B cell (primary cell): Measurements from ENCODE around the gene MPC1. TPM values are rescaled to one million over a fixed set of nuclear protein-coding genes. Genes with fewer than 3 reads are reported as not detected.

ENCODE experiments used
- ATAC-seq: fragments of 200-7000 bp; cut with Tn5 transposase; one replicate; pipeline ENCODE4 v1.10.0; 2021; ENCODE audit warnings: low read depth, mild to moderate bottlenecking, moderate number of reproducible peaks, moderate library complexity
- CTCF ChIA-PET: fragments of 350-600 bp; sonication (Branson Sonifier 250); formaldehyde crosslinking; loops from one replicate; lab custom pipeline; 2021; ENCODE audit warnings: antibody characterized with exemption, inconsistent platforms; lab: Charles Lee
- POLR2A ChIA-PET: fragments of 350-600 bp; sonication (Branson Sonifier 250); formaldehyde crosslinking; loops from one replicate; lab custom pipeline; 2021; ENCODE audit warnings: antibody characterized with exemption; lab: Charles Lee
- DNase-seq: peaks from one replicate; pipeline ENCODE4 v3.0.0; 2013
- H2AFZ ChIP-seq: 2 replicates; pipeline ENCODE4 v1.6.1; 2012; ENCODE audit warnings: mild to moderate bottlenecking, low read depth, low read length; ENCODE audit not compliant: insufficient read depth, poor library complexity, severe bottlenecking
- H3K27ac ChIP-seq, 2 donors: 1 replicate in 1 of 2; 2 replicates in 1 of 2; pipeline ENCODE4 v1.5.1; 2012 to 2013; ENCODE audit warnings: low read length in 2 of 2, mild to moderate bottlenecking in 2 of 2, moderate library complexity in 1 of 2
- H3K27me3 ChIP-seq, 4 experiments: fragments of 200-600 bp in 1 of 4; sonication (generic) in 1 of 4; replicated peaks in 1 of 4; 1 replicate in 2 of 4; 2 replicates in 2 of 4; pipeline versions ENCODE4 v1.6.1 to v1.7.0; 2013 to 2016; ENCODE audit warnings: low read length in 3 of 4, mild to moderate bottlenecking in 2 of 4, mixed read lengths in 1 of 4, moderate library complexity in 1 of 4; ENCODE audit not compliant: insufficient read depth in 4 of 4, control insufficient read depth in 3 of 4; ENCODE audit errors: control extremely low read depth in 1 of 4
- H3K36me3 ChIP-seq, 2 experiments: replicated peaks in 1 of 2; 1 replicate in 1 of 2; 2 replicates in 1 of 2; pipeline versions ENCODE4 v1.6.1 to v1.7.1; 2013; ENCODE audit warnings: low read length in 1 of 2; ENCODE audit not compliant: insufficient read depth in 2 of 2, control insufficient read depth in 1 of 2; ENCODE audit errors: control extremely low read depth in 1 of 2, extremely low read depth in 1 of 2
- H3K4me1 ChIP-seq, 2 donors: fragments of 200-600 bp in 1 of 2; sonication (generic) in 1 of 2; 1 replicate in 1 of 2; 2 replicates in 1 of 2; pipeline versions ENCODE4 v1.5.1 to v1.6.1; 2013 to 2017; ENCODE audit warnings: low read length in 2 of 2; ENCODE audit not compliant: control insufficient read depth in 2 of 2, insufficient read depth in 2 of 2
- H3K4me2 ChIP-seq: replicated peaks from 2 replicates; pipeline ENCODE3; 2012; ENCODE audit warnings: mild to moderate bottlenecking, low read depth, low read length; ENCODE audit not compliant: poor library complexity, severe bottlenecking
- H3K4me3 ChIP-seq, 5 experiments: fragments of 200-600 bp in 1 of 5; sonication (generic) in 1 of 5; 1 replicate in 3 of 5; 2 replicates in 2 of 5; pipeline versions ENCODE4 v1.5.1 to v1.7.0; 2011 to 2016; ENCODE audit warnings: low read length in 4 of 5, mild to moderate bottlenecking in 4 of 5, low read depth in 2 of 5, control low read depth in 1 of 5, moderate library complexity in 1 of 5; ENCODE audit not compliant: insufficient read depth in 1 of 5; ENCODE audit errors: control extremely low read depth in 1 of 5, extremely low read depth in 1 of 5
- H3K79me2 ChIP-seq: fragments of 200-600 bp; sonication (generic); one replicate; pipeline ENCODE4 v1.6.0; 2016; ENCODE audit warnings: low read length; ENCODE audit not compliant: control insufficient read depth, insufficient read depth
- H3K9ac ChIP-seq: fragments of 200-600 bp; sonication (generic); 2 replicates; pipeline ENCODE4 v1.6.1; 2017; ENCODE audit warnings: mild to moderate bottlenecking, low read length, moderate library complexity
- H3K9me3 ChIP-seq, 3 donors: one replicate each; pipeline versions ENCODE4 v1.6.1 to v1.7.1; 2013; ENCODE audit warnings: low read length in 2 of 3; ENCODE audit not compliant: control insufficient read depth in 2 of 3, insufficient read depth in 1 of 3; ENCODE audit errors: control extremely low read depth in 1 of 3
- H4K20me1 ChIP-seq: 2 replicates; pipeline ENCODE4 v1.6.0; 2012; ENCODE audit warnings: mild to moderate bottlenecking, low read length; ENCODE audit not compliant: insufficient read depth, control insufficient read depth, poor library complexity, severe bottlenecking
- H3K27ac Mint-ChIP-seq: one replicate; pipeline ENCODE4 v1.8.0; 2021; ENCODE audit warnings: mixed read lengths
- H3K27me3 Mint-ChIP-seq: one replicate; pipeline ENCODE4 v1.8.0; 2021; ENCODE audit warnings: mixed read lengths
- H3K4me1 Mint-ChIP-seq: one replicate; pipeline ENCODE4 v1.8.0; 2021; ENCODE audit warnings: mixed read lengths
- H3K4me3 Mint-ChIP-seq: one replicate; pipeline ENCODE4 v1.8.0; 2021; ENCODE audit warnings: mixed read lengths
- H3K9me3 Mint-ChIP-seq: one replicate; pipeline ENCODE4 v1.8.0; 2022; ENCODE audit warnings: mixed read lengths; ENCODE audit not compliant: insufficient read depth
- EZH2 ChIP-seq: IDR thresholded peaks from 2 replicates; pipeline ENCODE4 v1.6.1; 2012; ENCODE audit warnings: borderline replicate concordance, low read depth, mild to moderate bottlenecking, moderate library complexity, low read length; ENCODE audit not compliant: insufficient read depth, poor library complexity, severe bottlenecking
- WGBS: methylation state at CpG from one replicate; pipeline ENCODE4 v1.1.5; 2013; ENCODE audit warnings: missing lambda C conversion rate; ENCODE audit not compliant: insufficient coverage; 5-methylcytosine and 5-hydroxymethylcytosine counted together
- intact Hi-C: fragments of 100-400 bp; cut with micrococcal nuclease; formaldehyde crosslinking; loops from one replicate; pipeline ENCODE4 v1.10.0; 2022
- polyA plus RNA-seq: library from polyadenylated mRNA; depleted of rRNA; stranded (reverse); fragments of >200 nt; gene quantifications from 2 replicates; pipeline ENCODE4 v1.2.3, GENCODE V29; 2012
- total RNA-seq, 2 donors: library from RNA; stranded (reverse); fragments of 120-200 nt in 1 of 2; gene quantifications; 1 replicate in 1 of 2; 2 replicates in 1 of 2; pipeline versions ENCODE4 v1.2.3 to v1.2.4, GENCODE V29; 2013 to 2022
- TF ChIP-seq, protein P1 (sequence below): fragments of 200-600 bp; IDR thresholded peaks from one replicate; pipeline ENCODE4 v1.8.0; 2022; ENCODE audit warnings: antibody characterized with exemption, mild to moderate bottlenecking

Gene MPC1
- total and polyA plus RNA-seq, 2 donors (not counting 1 experiment from before 2014, with no cell fraction given), result 19.8 to 23.9 TPM

DNA sequence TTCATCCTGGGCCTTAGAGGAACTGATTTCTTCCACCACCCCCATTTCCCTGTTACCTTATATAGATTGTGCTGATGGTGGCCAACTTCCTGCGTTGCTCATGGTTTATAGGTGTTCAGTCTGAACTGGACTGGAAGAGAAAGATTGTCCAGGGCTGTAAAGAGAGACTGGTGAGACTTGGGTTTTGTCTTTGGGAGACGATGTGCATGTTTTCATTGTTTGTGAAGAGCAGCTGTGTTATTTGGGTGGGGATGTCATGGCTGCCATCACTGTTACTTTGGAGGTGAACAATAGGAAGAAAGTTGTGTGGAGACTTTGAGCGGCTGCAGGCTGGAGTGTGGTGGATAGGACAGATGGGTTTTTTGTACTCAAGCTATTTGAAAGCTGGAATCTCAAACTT, 15.6 kb upstream of the MPC1 start:
- Histone ChIP-seq H2AFZ (no peak overlapping the region), H3K9me3 (peaks cover 0 to 7% (median 0%) of the 10 kb centered on the region in 3 donors), H3K4me3 (no peak overlapping the region), H3K9ac (no peak overlapping the region), H3K27ac (no peak overlapping the region), H3K36me3 (no peaks in the 10 kb centered on the region), H3K27me3 (peaks cover 0 to 9% (median 0%) of the 10 kb centered on the region in 4 experiments), H3K4me1 (no peaks in the 10 kb centered on the region), H3K4me2 (no peak overlapping the region), H4K20me1 (no peaks in the 10 kb centered on the region), H3K79me2 (no peaks in the 10 kb centered on the region)
- TF ChIP-seq, protein P1, sequence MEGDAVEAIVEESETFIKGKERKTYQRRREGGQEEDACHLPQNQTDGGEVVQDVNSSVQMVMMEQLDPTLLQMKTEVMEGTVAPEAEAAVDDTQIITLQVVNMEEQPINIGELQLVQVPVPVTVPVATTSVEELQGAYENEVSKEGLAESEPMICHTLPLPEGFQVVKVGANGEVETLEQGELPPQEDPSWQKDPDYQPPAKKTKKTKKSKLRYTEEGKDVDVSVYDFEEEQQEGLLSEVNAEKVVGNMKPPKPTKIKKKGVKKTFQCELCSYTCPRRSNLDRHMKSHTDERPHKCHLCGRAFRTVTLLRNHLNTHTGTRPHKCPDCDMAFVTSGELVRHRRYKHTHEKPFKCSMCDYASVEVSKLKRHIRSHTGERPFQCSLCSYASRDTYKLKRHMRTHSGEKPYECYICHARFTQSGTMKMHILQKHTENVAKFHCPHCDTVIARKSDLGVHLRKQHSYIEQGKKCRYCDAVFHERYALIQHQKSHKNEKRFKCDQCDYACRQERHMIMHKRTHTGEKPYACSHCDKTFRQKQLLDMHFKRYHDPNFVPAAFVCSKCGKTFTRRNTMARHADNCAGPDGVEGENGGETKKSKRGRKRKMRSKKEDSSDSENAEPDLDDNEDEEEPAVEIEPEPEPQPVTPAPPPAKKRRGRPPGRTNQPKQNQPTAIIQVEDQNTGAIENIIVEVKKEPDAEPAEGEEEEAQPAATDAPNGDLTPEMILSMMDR, result no peak
- no peak for TF ChIP-seq EZH2
- Mint-ChIP-seq H3K4me1 (no peaks in the 10 kb centered on the region), H3K4me3 (no peak overlapping the region), H3K9me3 (no peaks in the 10 kb centered on the region), H3K27ac (no peak overlapping the region), H3K27me3 (peaks cover 20% of the 10 kb centered on the region)
- ATAC-seq (no peak), DNase-seq (no peak)
- CTCF ChIA-PET, result interaction anchor here (1.0 to 11.7 kb wide), 11 partner anchors 9 to 128 kb away, joined by 3 to 266 read pairs (median 10); partner anchors contain the start of gene PRR18
- intact Hi-C loops, result no loop called here
- POLR2A ChIA-PET, result interaction anchor here (0.6 kb wide), 1 partner anchor 566 kb away, joined by 5 read pairs; no protein-coding TSS in a partner anchor
- WGBS, result 100% methylated on average over 2 of the region's 3 CpGs

DNA sequence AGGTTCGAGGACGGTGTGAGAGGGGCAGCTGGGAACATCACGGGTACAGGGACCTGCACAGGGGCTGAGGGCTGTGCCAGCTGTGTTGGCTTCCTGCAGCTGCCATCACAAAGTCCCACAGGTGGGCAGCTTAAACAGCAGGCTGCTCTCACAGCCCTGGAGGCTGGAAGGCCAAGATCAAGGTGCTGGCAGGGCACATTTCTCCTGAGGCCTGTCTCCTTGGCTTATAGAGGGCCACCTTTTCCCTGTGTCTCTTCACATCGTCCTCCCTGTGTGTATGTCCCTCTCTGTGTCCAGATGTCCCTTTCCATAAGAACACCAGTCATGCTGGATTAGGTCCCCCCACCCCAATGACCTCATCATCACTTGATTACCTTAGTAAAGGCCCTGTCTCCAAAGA, 15.1 kb upstream of the MPC1 start:
- no peaks in the 10 kb centered on the region for H3K4me1 Mint-ChIP-seq
- no peak overlapping the region for H3K27ac ChIP-seq

More for the DNA sequence above, 15.1 kb upstream of the MPC1 start:
- Mint-ChIP-seq H3K4me3 (no peak overlapping the region), H3K27me3 (peaks cover 20% of the 10 kb centered on the region), H3K27ac (no peak overlapping the region), H3K9me3 (no peaks in the 10 kb centered on the region)
- H3K9me3 ChIP-seq, result peaks cover 0 to 7% (median 0%) of the 10 kb centered on the region in 3 donors
- TF ChIP-seq, protein P1, result no peak
- no peak for TF ChIP-seq EZH2
- 90% methylated on average over 4 of the region's 4 CpGs for WGBS
- H3K4me1 ChIP-seq, result no peaks in the 10 kb centered on the region
- DNase-seq, result no peak
- no peak overlapping the region for H2AFZ ChIP-seq
- no peaks in the 10 kb centered on the region for H4K20me1 ChIP-seq
- no peak for ATAC-seq
- H3K4me3 ChIP-seq, result no peak overlapping the region
- H3K4me2 ChIP-seq, result no peak overlapping the region
- ChIA-PET POLR2A (no interaction called here), CTCF (interaction anchor here (1.4 to 11.7 kb wide), 7 partner anchors 14 to 128 kb away, joined by 4 to 266 read pairs (median 16); partner anchors contain the start of gene PRR18)
- intact Hi-C loops, result no loop called here
- no peaks in the 10 kb centered on the region for H3K36me3 ChIP-seq
- H3K27me3 ChIP-seq, result peaks cover 0 to 9% (median 0%) of the 10 kb centered on the region in 4 experiments
- H3K9ac ChIP-seq, result no peak overlapping the region
- no peaks in the 10 kb centered on the region for H3K79me2 ChIP-seq
